HK-2 (cell line): ENCODE measurements around the gene FCGR3A.

Source experiments
- DNase-seq: peaks from one replicate; pipeline ENCODE4 v3.0.0-alpha.2; 2018; ENCODE audit not compliant: unreplicated experiment

FCGR3A gene

DNA sequence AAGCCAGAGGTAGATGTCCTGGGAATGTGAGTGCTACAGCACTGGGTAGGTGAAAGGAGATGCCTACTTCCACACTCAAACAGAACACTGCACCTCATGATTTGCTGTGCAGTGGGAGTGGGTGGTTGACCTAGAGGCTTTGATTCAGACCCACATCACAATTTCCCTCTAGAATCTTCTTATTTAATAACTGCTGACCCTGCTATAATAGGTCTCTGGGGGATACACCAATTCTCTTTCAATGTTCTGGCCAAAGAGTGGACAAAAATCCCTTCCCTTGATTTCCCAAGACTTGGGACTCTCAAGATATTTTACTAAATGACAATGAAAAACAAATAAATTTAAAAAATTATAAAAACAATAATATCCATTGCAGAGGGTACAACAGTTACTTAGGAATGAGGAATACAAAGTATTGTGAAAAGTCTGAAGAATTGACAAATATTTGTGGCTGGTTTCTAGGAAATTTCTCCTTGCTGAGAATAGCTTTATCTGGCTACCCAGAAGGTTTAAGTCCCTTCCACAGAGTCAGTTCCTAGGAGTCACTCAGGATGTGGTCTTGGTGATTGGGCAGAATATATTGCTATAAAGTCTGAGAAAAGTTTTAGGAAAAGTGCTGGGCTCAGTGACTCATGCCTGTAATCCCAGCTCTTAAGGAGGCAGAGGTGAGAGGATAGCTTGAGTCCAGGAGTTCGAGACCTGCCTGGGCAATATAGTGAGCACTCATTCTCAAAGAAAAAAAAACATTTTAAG is 46.8 kb downstream of the FCGR3A start:
- no peak for DNase-seq

DNA sequence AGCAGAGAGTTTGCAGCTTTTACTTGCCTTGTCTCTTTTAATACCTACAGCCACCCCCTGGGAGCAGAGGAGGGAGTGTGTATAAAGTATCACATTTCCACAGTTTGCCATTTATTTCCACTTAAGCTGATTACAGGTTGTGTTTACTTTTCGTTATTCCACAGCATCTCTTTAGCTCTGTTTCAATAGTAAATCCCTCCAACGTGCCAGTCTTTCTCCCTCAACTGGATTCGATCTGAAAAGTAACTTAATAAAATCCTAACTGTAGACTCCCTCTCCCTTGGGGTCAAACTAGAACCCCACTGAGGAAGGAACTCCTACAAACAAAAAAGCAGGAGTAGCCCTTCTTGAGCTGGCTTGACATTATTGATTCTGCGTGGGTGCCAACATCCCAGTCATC is 47.4 kb downstream of the FCGR3A start:
- no peak for DNase-seq

DNA sequence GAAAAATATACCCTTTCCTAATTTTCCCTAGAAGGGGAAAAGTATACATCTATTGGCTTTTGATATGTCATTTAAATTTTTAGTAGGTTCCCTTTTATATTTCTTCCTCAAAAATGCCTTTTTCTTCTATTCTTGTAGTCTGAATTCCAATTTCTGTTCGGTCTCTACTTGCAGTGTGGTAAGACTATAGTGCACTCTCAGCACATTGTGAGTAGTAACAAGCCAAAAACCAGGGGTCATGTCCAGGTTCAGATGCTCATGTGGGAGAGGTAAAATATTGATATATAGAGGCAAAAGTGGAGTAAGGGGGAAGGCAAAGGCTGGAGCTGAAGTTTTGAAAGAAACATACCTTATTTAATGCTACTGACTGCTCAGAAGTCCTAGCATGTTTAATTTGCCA is 48.4 kb downstream of the FCGR3A start:
- DNase-seq: no peak

DNA sequence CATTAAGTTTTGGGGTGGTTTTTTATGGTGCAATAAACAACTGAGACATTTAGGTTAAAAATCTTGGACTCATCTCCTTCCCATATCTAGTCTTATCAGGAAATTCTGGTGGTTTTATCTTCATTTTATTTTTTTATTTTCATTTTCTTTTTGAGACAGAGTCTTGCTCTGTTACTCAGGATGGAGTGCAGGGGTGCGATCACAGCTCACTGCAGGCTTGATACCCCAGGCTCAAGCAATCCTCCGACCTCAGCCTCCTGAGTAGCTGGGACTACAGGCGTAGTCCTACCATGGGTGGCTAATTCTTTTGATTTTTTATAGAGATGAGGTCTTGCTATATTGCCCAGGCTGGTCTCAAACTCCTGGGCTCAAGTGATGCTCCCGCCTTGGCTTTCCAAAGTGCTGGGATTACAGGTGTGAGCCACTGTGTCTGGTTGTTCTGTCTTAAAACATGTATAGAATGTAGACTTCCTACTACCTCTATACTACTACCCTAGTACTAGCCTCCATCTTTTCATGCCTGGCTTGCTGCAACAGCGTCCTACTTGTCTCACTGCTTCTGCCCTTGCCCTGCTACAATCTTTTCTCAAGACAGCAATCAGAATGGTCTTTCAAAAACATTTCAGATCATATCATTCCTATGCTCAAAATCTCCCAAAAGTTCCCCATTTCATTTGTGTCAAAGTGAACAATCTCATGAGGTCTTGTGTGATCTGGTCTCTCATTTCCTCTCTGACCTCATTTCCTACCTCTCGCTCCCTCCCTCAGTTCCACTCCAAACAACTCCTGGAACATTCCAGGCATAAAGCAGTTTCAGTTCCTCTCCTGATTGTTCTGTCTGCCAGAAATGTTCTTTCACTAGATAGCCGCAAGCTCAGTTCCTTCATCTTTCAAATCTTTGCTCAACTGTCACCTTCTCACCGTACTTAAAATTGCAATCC is 50.2 kb downstream of the FCGR3A start:
- no peak for DNase-seq

DNA sequence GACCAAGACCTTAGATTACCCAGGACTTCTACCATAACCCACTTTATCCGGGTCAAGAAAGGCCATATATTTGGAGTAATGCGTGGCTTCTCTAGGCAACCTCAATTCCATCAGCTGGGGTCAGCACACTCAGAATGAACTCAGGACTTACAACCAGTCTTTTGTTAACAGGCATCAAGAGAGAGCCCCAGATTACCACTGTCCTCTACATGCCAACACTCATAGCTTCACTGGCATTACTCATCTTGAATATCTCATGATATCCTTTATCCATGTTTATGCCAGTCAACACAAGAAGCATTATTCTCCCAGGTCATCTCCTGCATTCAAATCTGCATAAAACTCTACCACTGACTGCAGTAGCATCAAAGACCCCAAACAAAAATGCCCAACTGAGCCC is 51.0 kb downstream of the FCGR3A start:
- no peak for DNase-seq

DNA sequence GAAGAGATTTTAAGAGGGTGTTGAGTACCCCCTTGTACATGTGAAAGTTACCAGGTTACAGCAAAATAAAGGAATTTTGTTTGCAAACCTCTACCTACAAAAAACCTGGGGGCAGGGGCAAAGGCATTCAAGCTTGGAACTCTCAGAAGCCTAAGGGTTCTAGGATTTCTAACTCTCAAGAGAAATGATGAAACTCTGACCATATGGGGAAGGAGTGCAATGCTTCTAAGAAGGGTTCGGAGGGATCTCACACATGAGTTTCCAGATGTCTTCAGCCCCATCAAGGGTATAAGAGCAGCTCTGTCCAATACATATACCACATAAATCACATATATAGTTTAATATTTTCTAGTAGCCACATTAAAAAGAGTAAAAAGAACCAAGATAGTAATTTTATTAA is 51.7 kb downstream of the FCGR3A start:
- DNase-seq: no peak

DNA sequence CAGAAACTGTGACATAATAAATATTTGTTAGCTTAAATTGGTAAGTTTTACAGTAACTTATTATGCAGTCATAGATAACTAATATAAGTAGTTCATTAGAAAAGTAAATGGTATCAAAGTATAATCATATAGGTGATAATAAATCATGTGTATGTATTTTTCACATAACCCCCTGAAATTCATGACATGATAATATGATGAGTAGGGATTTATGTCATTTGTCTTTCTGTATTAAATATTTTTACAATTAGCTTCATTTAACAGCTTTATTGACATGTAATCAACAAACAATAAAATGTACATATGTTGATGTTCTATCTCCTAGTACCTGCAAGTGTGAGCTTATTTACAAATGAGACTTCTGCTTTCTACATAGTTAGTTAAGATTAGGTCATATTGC is 54.1 kb downstream of the FCGR3A start:
- DNase-seq: no peak

DNA sequence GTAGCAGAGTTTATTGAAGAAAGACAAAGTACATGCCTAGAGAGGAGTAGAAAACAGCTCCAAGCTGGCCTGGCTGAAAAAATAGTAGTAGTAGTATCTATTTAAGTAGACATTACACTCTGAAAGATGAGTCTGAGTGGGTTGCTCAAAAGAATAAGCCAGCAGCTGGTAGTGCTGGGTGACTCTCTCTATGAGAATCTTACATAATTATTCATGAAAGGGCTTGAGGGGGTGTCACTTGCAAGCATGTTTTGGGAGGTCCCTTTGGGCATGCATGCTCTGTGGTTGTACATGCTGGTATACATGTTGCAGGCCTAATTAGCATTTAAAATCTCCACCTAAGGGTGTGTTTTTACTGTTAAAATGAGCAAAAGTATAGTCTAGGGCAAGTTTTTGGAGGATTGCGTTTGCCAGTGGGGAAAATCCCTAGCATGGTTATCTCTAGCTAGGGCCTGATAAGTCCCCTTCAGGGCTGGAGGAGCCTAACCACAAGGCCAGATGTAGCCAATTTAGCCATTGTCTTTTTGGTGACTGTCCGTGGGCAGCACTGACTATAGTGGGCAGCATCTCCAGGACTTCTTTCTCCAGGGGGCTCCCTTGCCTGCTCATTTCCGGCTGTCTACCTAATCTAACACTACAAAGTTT is 55.4 kb downstream of the FCGR3A start:
- DNase-seq: no peak

DNA sequence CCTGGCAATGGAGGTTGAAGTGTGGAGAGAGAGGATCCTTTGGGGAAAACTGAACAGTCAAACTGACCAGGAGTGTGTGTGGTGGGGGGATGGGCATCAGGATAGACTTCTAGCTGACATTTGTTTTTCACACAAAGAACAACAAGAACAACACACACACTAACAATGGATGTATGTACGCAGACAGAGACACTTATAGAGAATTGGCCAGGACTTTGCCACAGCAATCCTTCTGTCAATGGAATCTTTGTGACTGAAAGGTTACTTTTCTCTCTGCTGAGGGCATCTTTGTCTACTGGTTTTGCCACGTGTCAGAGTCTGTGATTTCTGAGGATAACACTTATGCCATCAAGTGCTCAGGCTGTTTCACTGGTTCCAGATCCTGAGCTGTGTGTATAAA is 56.8 kb downstream of the FCGR3A start:
- no peak for DNase-seq
